Mammary epithelial cell (primary cell): ENCODE results near the gene LPP.

ENCODE experiments used
- EZH2 ChIP-seq: IDR thresholded peaks from 2 replicates; pipeline ENCODE4 v1.6.1; 2012; ENCODE audit warnings: low read length, inconsistent platforms, borderline replicate concordance
- TF ChIP-seq, protein P1 (sequence below), 2 donors: IDR thresholded peaks in 1 of 2; conservative IDR thresholded peaks in 1 of 2; 2 replicates each; pipeline ENCODE4 v1.5.1; 2011 to 2012; ENCODE audit warnings: inconsistent platforms in 2 of 2, low read length in 2 of 2, mild to moderate bottlenecking in 2 of 2, control low read depth in 1 of 2, low read depth in 1 of 2; ENCODE audit not compliant: insufficient read depth in 1 of 2; ENCODE audit errors: extremely low read depth in 1 of 2

DNA sequence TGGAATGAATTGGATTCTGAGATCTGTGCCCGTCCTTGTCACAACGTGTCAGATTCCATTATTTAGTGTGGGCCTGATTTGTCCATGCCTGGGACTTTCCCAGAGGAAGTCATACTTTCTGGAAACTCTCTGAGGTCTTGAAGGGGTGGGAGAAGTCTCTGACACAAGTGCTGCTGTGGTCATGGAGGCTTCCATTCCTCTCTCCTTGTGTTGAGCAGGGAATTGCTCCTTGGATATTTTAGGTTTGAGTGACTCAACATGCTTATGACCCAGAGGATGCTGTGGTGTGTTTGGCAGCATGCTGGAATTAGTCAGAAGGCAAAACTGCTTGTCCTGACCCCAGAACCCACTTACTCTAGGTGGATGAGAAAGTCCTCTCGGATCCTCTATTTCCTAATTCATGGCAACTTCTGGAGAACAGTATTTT lies 132.1 kb downstream of the LPP start:
- TF ChIP-seq, protein P1, sequence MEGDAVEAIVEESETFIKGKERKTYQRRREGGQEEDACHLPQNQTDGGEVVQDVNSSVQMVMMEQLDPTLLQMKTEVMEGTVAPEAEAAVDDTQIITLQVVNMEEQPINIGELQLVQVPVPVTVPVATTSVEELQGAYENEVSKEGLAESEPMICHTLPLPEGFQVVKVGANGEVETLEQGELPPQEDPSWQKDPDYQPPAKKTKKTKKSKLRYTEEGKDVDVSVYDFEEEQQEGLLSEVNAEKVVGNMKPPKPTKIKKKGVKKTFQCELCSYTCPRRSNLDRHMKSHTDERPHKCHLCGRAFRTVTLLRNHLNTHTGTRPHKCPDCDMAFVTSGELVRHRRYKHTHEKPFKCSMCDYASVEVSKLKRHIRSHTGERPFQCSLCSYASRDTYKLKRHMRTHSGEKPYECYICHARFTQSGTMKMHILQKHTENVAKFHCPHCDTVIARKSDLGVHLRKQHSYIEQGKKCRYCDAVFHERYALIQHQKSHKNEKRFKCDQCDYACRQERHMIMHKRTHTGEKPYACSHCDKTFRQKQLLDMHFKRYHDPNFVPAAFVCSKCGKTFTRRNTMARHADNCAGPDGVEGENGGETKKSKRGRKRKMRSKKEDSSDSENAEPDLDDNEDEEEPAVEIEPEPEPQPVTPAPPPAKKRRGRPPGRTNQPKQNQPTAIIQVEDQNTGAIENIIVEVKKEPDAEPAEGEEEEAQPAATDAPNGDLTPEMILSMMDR (conservative IDR thresholded peaks at IDR 0.05 in 1 of 2, IDR thresholded peaks at IDR 0.05 in 1 of 2; ENCODE audit: extremely low read depth in 1 of 2, insufficient read depth in 1 of 2, low read depth in 1 of 2, low read length in 2 of 2) = no peak
- no peak for TF ChIP-seq EZH2
